Adrenal gland (tissue), 5 donors: Measurements from ENCODE around the gene RESP18.

ENCODE experiments used
- CTCF ChIP-seq, 6 experiments: fragments of 450-650 bp in 4 of 6; fragments of 200-600 bp in 2 of 6; sonication (generic) in 1 of 6; IDR thresholded peaks; 1 replicate in 5 of 6; 2 replicates in 1 of 6; pipeline versions ENCODE4 v1.5.1 to v1.8.0; 2016 to 2021; ENCODE audit warnings: antibody characterized with exemption in 6 of 6, mild to moderate bottlenecking in 2 of 6, moderate library complexity in 1 of 6
- POLR2A ChIP-seq, 2 donors: fragments of 450-650 bp; IDR thresholded peaks; one replicate each; pipeline ENCODE4 v1.6.1; 2017; ENCODE audit warnings: antibody characterized with exemption in 2 of 2, mild to moderate bottlenecking in 2 of 2, moderate library complexity in 1 of 2
- donor health status: DM: no; HTN: no; CAD: no.

- no peak for TF ChIP-seq CTCF (IDR thresholded peaks at IDR 0.05)
- no peak for TF ChIP-seq POLR2A (IDR thresholded peaks at IDR 0.05)
Observed at GRCh38 chr2:219299372-219299760, 33.2 kb downstream of the RESP18 start.
